K562 (cell line): Measurements from ENCODE around the gene CACTIN. TPM values are rescaled to one million over a fixed set of nuclear protein-coding genes. Genes with fewer than 3 reads are reported as not detected.

ENCODE experiments used
- ARHGAP35 ChIP-seq: fragments of 450-650 bp; IDR thresholded peaks from 2 replicates; pipeline ENCODE4 v1.6.1; 2018; ENCODE audit not compliant: partially characterized antibody
- RCOR1 ChIP-seq, 2 experiments: IDR thresholded peaks; 2 replicates each; pipeline ENCODE4 v1.6.1; 2012; ENCODE audit warnings: low read depth in 2 of 2, low read length in 2 of 2, borderline replicate concordance in 1 of 2, improper control_type of control experiment in 1 of 2
- STAG1 ChIP-seq: sonication (generic); formaldehyde crosslinking; IDR thresholded peaks from 2 replicates; pipeline ENCODE4 v1.5.0; 2020; ENCODE audit warnings: missing genetic modification reagents, borderline replicate concordance
- ZBTB8A ChIP-seq: fragments of 450-650 bp; IDR thresholded peaks from 2 replicates; pipeline ENCODE4 v1.6.1; 2018; ENCODE audit warnings: mild to moderate bottlenecking, moderate library complexity; ENCODE audit not compliant: partially characterized antibody
- polyA plus RNA-seq, 8 experiments: library from polyadenylated mRNA; depleted of rRNA in 4 of 8; stranded (reverse) in 5 of 8; unstranded in 3 of 8; fragments of >200 nt; fragmentation: Nextera tagmentation in 2 of 8; fragmentation: Illumina TruSeq in 1 of 8; extraction: Ambion mirVana in 2 of 8; extraction: Trizol in 1 of 8; gene quantifications; 2 replicates each; pipeline versions ENCODE4 v1.2.1 to v1.2.3, GENCODE V29; 2011 to 2014; ENCODE audit warnings: inconsistent platforms in 1 of 8, missing spikeins in 1 of 8
- total RNA-seq, 7 experiments: library from RNA; depleted of rRNA in 6 of 7; stranded (reverse); fragments of >200 nt in 6 of 7; fragmentation: Illumina TruSeq in 2 of 7; extraction: Trizol in 2 of 7; gene quantifications; 2 replicates each; pipeline versions ENCODE4 v1.2.1 to v1.2.3, GENCODE V29; 2011 to 2021; ENCODE audit warnings: low replicate concordance in 1 of 7
- TF ChIP-seq, protein P1 (sequence below), 2 experiments: IDR thresholded peaks; 2 replicates each; pipeline ENCODE4 v1.6.1; 2011; ENCODE audit warnings: borderline replicate concordance in 1 of 2, control low read depth in 1 of 2, low read depth in 1 of 2, low read length in 1 of 2, mild to moderate bottlenecking in 1 of 2, mixed read lengths in 1 of 2, moderate library complexity in 1 of 2; ENCODE audit not compliant: insufficient read depth in 1 of 2, insufficient read length in 1 of 2, poor library complexity in 1 of 2, severe bottlenecking in 1 of 2; ENCODE audit errors: extremely low read depth in 1 of 2
- TF ChIP-seq, protein P2 (sequence below): sonication (generic); formaldehyde crosslinking; IDR thresholded peaks from 2 replicates; pipeline ENCODE4 v1.9.0; 2022; ENCODE audit warnings: mild to moderate bottlenecking, missing genetic modification reagents

CACTIN gene
- total and polyA plus RNA-seq, 9 of the 15 experiments (the other 6 are each of a cell fraction or from before 2014, with no cell fraction given), result 0.15 to 49.2 (median 15.0) TPM

GRCh38 chr19:3661284-3662238, 35.0 kb upstream of the CACTIN start (continued):
- TF ChIP-seq, protein P1, sequence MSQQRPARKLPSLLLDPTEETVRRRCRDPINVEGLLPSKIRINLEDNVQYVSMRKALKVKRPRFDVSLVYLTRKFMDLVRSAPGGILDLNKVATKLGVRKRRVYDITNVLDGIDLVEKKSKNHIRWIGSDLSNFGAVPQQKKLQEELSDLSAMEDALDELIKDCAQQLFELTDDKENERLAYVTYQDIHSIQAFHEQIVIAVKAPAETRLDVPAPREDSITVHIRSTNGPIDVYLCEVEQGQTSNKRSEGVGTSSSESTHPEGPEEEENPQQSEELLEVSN (IDR thresholded peaks at IDR 0.05; ENCODE audit: borderline replicate concordance in 1 of 2, extremely low read depth in 1 of 2, insufficient read depth in 1 of 2, insufficient read length in 1 of 2, low read depth in 1 of 2, low read length in 1 of 2, poor library complexity in 1 of 2, severe bottlenecking in 1 of 2), result peak in 1 of 2 experiments; percentile 20
- no peak for TF ChIP-seq ZBTB8A
- TF ChIP-seq ARHGAP35, result no peak
- TF ChIP-seq, protein P2, sequence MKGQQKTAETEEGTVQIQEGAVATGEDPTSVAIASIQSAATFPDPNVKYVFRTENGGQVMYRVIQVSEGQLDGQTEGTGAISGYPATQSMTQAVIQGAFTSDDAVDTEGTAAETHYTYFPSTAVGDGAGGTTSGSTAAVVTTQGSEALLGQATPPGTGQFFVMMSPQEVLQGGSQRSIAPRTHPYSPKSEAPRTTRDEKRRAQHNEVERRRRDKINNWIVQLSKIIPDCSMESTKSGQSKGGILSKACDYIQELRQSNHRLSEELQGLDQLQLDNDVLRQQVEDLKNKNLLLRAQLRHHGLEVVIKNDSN (CRISPR knock-in tag), result peak; percentile 42
- no peak for TF ChIP-seq STAG1
- 0 out of 4 replicates have a peak, but pooled peaks of 1 of the 2 experiments have one; percentile 9 for TF ChIP-seq RCOR1 (IDR thresholded peaks at IDR 0.05; ENCODE audit: borderline replicate concordance in 1 of 2, low read depth in 2 of 2, low read length in 2 of 2)
